IMR-90 (cell line): ENCODE data around the gene CFAP58. TPM values are rescaled to one million over a fixed set of nuclear protein-coding genes. Genes with fewer than 3 reads are reported as not detected.

Source experiments
- ATAC-seq: fragments of 200-7000 bp; cut with Tn5 transposase; 2 replicates; pipeline ENCODE4 v1.9.1; 2020; ENCODE audit warnings: low read depth, mild to moderate bottlenecking, moderate library complexity
- BruUV-seq: library from RNA; stranded (reverse); fragments of 400-500 nt; replicated peaks from 2 replicates; lab custom pipeline; 2021; lab: Mats Ljungman, UMichigan
- CTCF ChIA-PET: fragments of 300-600 bp; formaldehyde crosslinking; extraction: SDS; loops from one replicate; lab custom pipeline; 2021; ENCODE audit warnings: antibody characterized with exemption; lab: Yijun Ruan, JAX
- POLR2A ChIA-PET: fragments of 300-600 bp; sonication (Branson Sonifier 250); formaldehyde crosslinking; loops from one replicate; lab custom pipeline; 2022; ENCODE audit warnings: antibody characterized with exemption; ENCODE audit not compliant: unreplicated experiment; lab: Charles Lee
- DNase-seq: peaks from one replicate; pipeline ENCODE4 v3.0.0; 2013
- H2AFZ ChIP-seq: replicated peaks from 2 replicates; pipeline ENCODE3; 2013; ENCODE audit warnings: low read length, mild to moderate bottlenecking; ENCODE audit not compliant: poor library complexity
- H2AK5ac ChIP-seq: 2 replicates; pipeline ENCODE4 v1.6.1; 2013; ENCODE audit warnings: low read depth, low read length, inconsistent platforms
- H2AK9ac ChIP-seq: replicated peaks from 2 replicates; pipeline ENCODE3; 2013; ENCODE audit warnings: mild to moderate bottlenecking, low read depth, low read length, moderate library complexity; ENCODE audit not compliant: poor library complexity
- H2BK120ac ChIP-seq: 2 replicates; pipeline ENCODE4 v1.6.1; 2013; ENCODE audit warnings: low read depth, low read length, inconsistent platforms
- H2BK15ac ChIP-seq: 3 replicates; pipeline ENCODE4 v1.6.1; 2013; ENCODE audit warnings: low read depth, low read length, inconsistent platforms
- H2BK20ac ChIP-seq: 2 replicates; pipeline ENCODE4 v1.6.1; 2013; ENCODE audit warnings: low read depth, mild to moderate bottlenecking, inconsistent platforms, low read length, moderate library complexity
- H2BK5ac ChIP-seq: 2 replicates; pipeline ENCODE4 v1.6.1; 2013; ENCODE audit warnings: mild to moderate bottlenecking, low read depth, low read length, inconsistent platforms; ENCODE audit not compliant: poor library complexity, severe bottlenecking
- H3K14ac ChIP-seq: replicated peaks from 2 replicates; pipeline ENCODE4 v1.6.1; 2013; ENCODE audit warnings: low read depth, low read length, inconsistent platforms
- H3K18ac ChIP-seq: 2 replicates; pipeline ENCODE4 v1.6.1; 2013; ENCODE audit warnings: low read depth, low read length, control low read depth
- H3K23ac ChIP-seq: 2 replicates; pipeline ENCODE4 v1.6.1; 2013; ENCODE audit warnings: low read depth, low read length, inconsistent platforms
- H3K27ac ChIP-seq: 2 replicates; pipeline ENCODE4 v1.5.1; 2013; ENCODE audit warnings: mild to moderate bottlenecking, control low read depth, low read length; ENCODE audit not compliant: insufficient read depth
- H3K27me3 ChIP-seq: 2 replicates; pipeline ENCODE4 v1.6.1; 2013; ENCODE audit warnings: low read length; ENCODE audit not compliant: control insufficient read depth, insufficient read depth
- H3K36me3 ChIP-seq: 2 replicates; pipeline ENCODE4 v1.6.1; 2013; ENCODE audit warnings: low read length, mixed read lengths; ENCODE audit not compliant: control insufficient read depth, insufficient read depth
- H3K4ac ChIP-seq: 2 replicates; pipeline ENCODE4 v1.6.1; 2013; ENCODE audit warnings: low read depth, low read length, inconsistent platforms
- H3K4me1 ChIP-seq: 2 replicates; pipeline ENCODE4 v1.6.1; 2013; ENCODE audit warnings: low read length, mixed read lengths; ENCODE audit not compliant: control insufficient read depth, insufficient read depth
- H3K4me2 ChIP-seq: 2 replicates; pipeline ENCODE4 v1.6.1; 2013; ENCODE audit warnings: low read depth, mild to moderate bottlenecking, control low read depth, low read length, moderate library complexity
- H3K4me3 ChIP-seq: 2 replicates; pipeline ENCODE4 v1.5.1; 2013; ENCODE audit warnings: low read depth, mild to moderate bottlenecking, control low read depth, low read length, moderate library complexity; ENCODE audit not compliant: insufficient read depth
- H3K56ac ChIP-seq: 2 replicates; pipeline ENCODE4 v1.6.1; 2013; ENCODE audit warnings: low read length, inconsistent platforms; ENCODE audit not compliant: insufficient read depth; ENCODE audit errors: extremely low read depth
- H3K79me1 ChIP-seq, 2 experiments: 2 replicates each; pipeline ENCODE4 v1.6.1; 2013; ENCODE audit warnings: low read length in 2 of 2, inconsistent platforms in 1 of 2, low read depth in 1 of 2
- H3K9ac ChIP-seq: 2 replicates; pipeline ENCODE4 v1.6.1; 2013; ENCODE audit warnings: low read depth, low read length, control low read depth
- H3K9me1 ChIP-seq: 2 replicates; pipeline ENCODE4 v1.6.1; 2013; ENCODE audit warnings: low read length, inconsistent platforms; ENCODE audit not compliant: insufficient read depth
- H3K9me3 ChIP-seq: 2 replicates; pipeline ENCODE4 v1.6.1; 2013; ENCODE audit warnings: low read length; ENCODE audit not compliant: control insufficient read depth, insufficient read depth
- H4K20me1 ChIP-seq: 2 replicates; pipeline ENCODE4 v1.6.1; 2013; ENCODE audit warnings: low read length, inconsistent platforms; ENCODE audit not compliant: insufficient read depth
- H4K5ac ChIP-seq: 2 replicates; pipeline ENCODE4 v1.6.1; 2013; ENCODE audit warnings: mild to moderate bottlenecking, low read depth, low read length, control low read depth
- H4K8ac ChIP-seq, 2 experiments: 2 replicates each; pipeline ENCODE4 v1.6.1; 2013; ENCODE audit warnings: low read depth in 2 of 2, low read length in 2 of 2, control low read depth in 1 of 2, inconsistent platforms in 1 of 2
- H4K91ac ChIP-seq: 2 replicates; pipeline ENCODE4 v1.6.1; 2013; ENCODE audit warnings: low read depth, low read length, inconsistent platforms; ENCODE audit not compliant: insufficient read depth
- BHLHE40 ChIP-seq: fragments of 150-350 bp; IDR thresholded peaks from 2 replicates; pipeline ENCODE4 v1.6.1; 2016; ENCODE audit warnings: mild to moderate bottlenecking, low read depth, low read length
- MAFK ChIP-seq: IDR thresholded peaks from 2 replicates; pipeline ENCODE4 v1.6.1; 2012; ENCODE audit warnings: low read depth, low read length, improper control_type of control experiment
- MXI1 ChIP-seq: IDR thresholded peaks from 2 replicates; pipeline ENCODE4 v1.6.1; 2012; ENCODE audit warnings: low read depth, mild to moderate bottlenecking, low read length, moderate library complexity, borderline replicate concordance
- POLR2A ChIP-seq: IDR thresholded peaks from 2 replicates; pipeline ENCODE4 v1.6.1; 2012; ENCODE audit warnings: mild to moderate bottlenecking, low read depth, low read length
- RAD21 ChIP-seq: IDR thresholded peaks from 2 replicates; pipeline ENCODE4 v1.6.1; 2012; ENCODE audit warnings: low read length, improper control_type of control experiment
- RFX5 ChIP-seq: IDR thresholded peaks from 2 replicates; pipeline ENCODE4 v1.8.0; 2012; ENCODE audit warnings: low read depth, mild to moderate bottlenecking, low read length, moderate library complexity
- USF2 ChIP-seq: fragments of 150-350 bp; IDR thresholded peaks from 2 replicates; pipeline ENCODE4 v1.6.1; 2017; ENCODE audit warnings: mild to moderate bottlenecking, antibody characterized with exemption, low read length, low read depth
- WGBS, 2 experiments: methylation state at CpG; one replicate each; pipeline versions ENCODE4 v1.1.5 to v1.1.7; 2013; ENCODE audit warnings: missing lambda C conversion rate in 2 of 2; ENCODE audit not compliant: insufficient read length in 1 of 2; ENCODE audit errors: extremely low coverage in 2 of 2; 5-methylcytosine and 5-hydroxymethylcytosine counted together
- dilution Hi-C: fragments of 300-500 bp; cut with HindIII; formaldehyde crosslinking; loops from one replicate; pipeline ENCODE4 v1.14.3; 2018; ENCODE audit warnings: low sequenced_read_pairs; ENCODE audit not compliant: unreplicated experiment
- in situ Hi-C: fragments of 300-500 bp; cut with MboI; formaldehyde crosslinking; loops from 3 replicates; pipeline ENCODE4 v1.14.3; 2019; ENCODE audit warnings: low sequenced_read_pairs, inconsistent platforms, mixed read lengths
- intact Hi-C: fragments of 100-400 bp; cut with micrococcal nuclease; formaldehyde crosslinking; loops from 2 replicates; pipeline ENCODE4 v1.10.0; 2022
- polyA plus RNA-seq, 3 experiments: library from polyadenylated mRNA; depleted of rRNA; stranded (reverse); fragments of >200 nt; gene quantifications; 2 replicates each; pipeline ENCODE4 v1.2.3, GENCODE V29; 2012; ENCODE audit warnings: low replicate concordance in 1 of 3
- total RNA-seq: library from RNA; depleted of rRNA; stranded (reverse); fragments of >200 nt; gene quantifications from 2 replicates; pipeline ENCODE4 v1.2.3, GENCODE V29; 2012

The CFAP58 gene
- total and polyA plus RNA-seq, 2 of the 4 experiments (the other 2 are of a cell fraction), result 0.36 to 0.72 TPM

- dilution Hi-C loops, result no loop called here
- Histone ChIP-seq H3K27ac (no peak overlapping the region), H2AK5ac (peak overlapping the region; percentile 20; the same call in 1 of the 2 replicates), H2AFZ (no peak overlapping the region), H3K4ac (no peak overlapping the region; the same call in 1 of the 2 replicates), H3K27me3 (no peaks in the 10 kb centered on the region), H4K20me1 (peaks cover 22% of the 10 kb centered on the region), H3K79me1 (peaks cover 17 to 71% of the 10 kb centered on the region in 2 experiments), H3K56ac (no peak overlapping the region), H2BK5ac (no peak overlapping the region), H2AK9ac (no peak overlapping the region), H3K9me1 (peaks cover 34% of the 10 kb centered on the region), H4K91ac (no peak overlapping the region; the same call in 1 of the 2 replicates), H3K14ac (peak overlapping the region; percentile 30; the same call in 1 of the 2 replicates), H3K4me3 (no peak overlapping the region), H3K36me3 (peaks cover 19% of the 10 kb centered on the region), H3K18ac (no peak overlapping the region), H3K4me1 (peaks cover 21% of the 10 kb centered on the region), H4K8ac (no peak overlapping the region), H4K5ac (no peak overlapping the region), H2BK120ac (no peak overlapping the region), H3K9me3 (no peaks in the 10 kb centered on the region), H3K4me2 (no peak overlapping the region), H2BK15ac (no peak overlapping the region), H3K9ac (no peak overlapping the region), H3K23ac (0 out of 2 replicates have a peak overlapping the region, but pooled peaks have one; percentile 40), H2BK20ac (no peak overlapping the region)
- 90% methylated on average over 3 of the region's 10 CpGs; no CpG with 5 or more reads in 1 of the 2 experiments for WGBS, 2 experiments
- CTCF ChIA-PET, result interaction anchor here (0.6 to 1.6 kb wide), 4 partner anchors 12 to 17 kb away, joined by 3 to 9 read pairs (median 3); no protein-coding TSS in a partner anchor
- no peak for TF ChIP-seq USF2
- TF ChIP-seq MAFK, result no peak
- TF ChIP-seq BHLHE40, result no peak
- TF ChIP-seq POLR2A, result no peak
- no peak for TF ChIP-seq MXI1
- TF ChIP-seq RFX5, result no peak
- no peak for TF ChIP-seq RAD21
- POLR2A ChIA-PET, result no interaction called here
- in situ Hi-C loops, result no loop called here
- no TSS peak for BruUV-seq
- intact Hi-C loops, result no loop called here
- no peak for DNase-seq
- no peak for ATAC-seq
Measured at GRCh38 chr10:104307576-104308438, 45.8 kb upstream of the CFAP58 start.
